ENCODE data around the gene UCK2. TPM values are rescaled to one million over a fixed set of nuclear protein-coding genes. Genes with fewer than 3 reads are reported as not detected.

UCK2 gene
- total and polyA plus RNA-seq, 9 of the 15 experiments (the other 6 are each of a cell fraction or from before 2014, with no cell fraction given) = 71.6 to 145 (median 95.8) TPM

DNA sequence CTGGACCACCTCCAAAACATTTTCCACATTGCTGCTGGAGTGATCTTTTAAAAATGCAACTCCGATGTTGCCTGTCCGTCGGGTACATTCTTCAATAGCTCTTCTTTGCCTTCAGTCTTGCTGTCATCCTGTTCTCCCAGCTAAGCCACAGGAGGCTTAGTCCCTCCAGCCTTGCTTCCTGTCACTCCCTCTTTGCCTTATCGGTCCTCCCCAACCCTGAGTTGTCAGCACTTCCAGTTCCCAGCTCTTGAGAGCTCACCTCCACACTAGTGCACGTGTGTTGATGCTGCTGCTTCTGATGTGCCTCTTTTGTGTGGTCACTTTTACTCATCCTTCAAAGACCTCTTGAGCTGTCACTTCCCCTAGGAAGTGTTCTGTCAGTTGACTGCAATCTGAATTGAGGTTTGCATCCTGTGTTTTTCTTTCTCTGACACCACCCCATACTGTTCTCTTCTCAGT lies 15.3 kb downstream of the UCK2 start (continued):
- TF ChIP-seq ZFP91 (CRISPR knock-in tag; IDR thresholded peaks at IDR 0.05) (no peak), ETV1 (tag; conservative IDR thresholded peaks at IDR 0.05; ENCODE audit: low read depth) (peak; percentile 78), SMAD4 (CRISPR knock-in tag; conservative IDR thresholded peaks at IDR 0.05) (peak; percentile 62), ZNF253 (CRISPR knock-in tag; conservative IDR thresholded peaks at IDR 0.05) (no peak), ZSCAN32 (CRISPR knock-in tag; IDR thresholded peaks at IDR 0.05) (no peak), BHLHE40 (IDR thresholded peaks at IDR 0.05; ENCODE audit: low read length) (peak; percentile 98), NR2F6 (CRISPR knock-in tag; IDR thresholded peaks at IDR 0.05) (no peak), ZNF609 (CRISPR knock-in tag; IDR thresholded peaks at IDR 0.05; ENCODE audit: borderline replicate concordance) (no peak), OTX1 (CRISPR knock-in tag; IDR thresholded peaks at IDR 0.05) (no peak), ZNF655 (CRISPR knock-in tag; IDR thresholded peaks at IDR 0.05) (no peak), ZC3H11A (IDR thresholded peaks at IDR 0.05; ENCODE audit: low read depth, low read length) (no peak)
- TF ChIP-seq, protein P1, sequence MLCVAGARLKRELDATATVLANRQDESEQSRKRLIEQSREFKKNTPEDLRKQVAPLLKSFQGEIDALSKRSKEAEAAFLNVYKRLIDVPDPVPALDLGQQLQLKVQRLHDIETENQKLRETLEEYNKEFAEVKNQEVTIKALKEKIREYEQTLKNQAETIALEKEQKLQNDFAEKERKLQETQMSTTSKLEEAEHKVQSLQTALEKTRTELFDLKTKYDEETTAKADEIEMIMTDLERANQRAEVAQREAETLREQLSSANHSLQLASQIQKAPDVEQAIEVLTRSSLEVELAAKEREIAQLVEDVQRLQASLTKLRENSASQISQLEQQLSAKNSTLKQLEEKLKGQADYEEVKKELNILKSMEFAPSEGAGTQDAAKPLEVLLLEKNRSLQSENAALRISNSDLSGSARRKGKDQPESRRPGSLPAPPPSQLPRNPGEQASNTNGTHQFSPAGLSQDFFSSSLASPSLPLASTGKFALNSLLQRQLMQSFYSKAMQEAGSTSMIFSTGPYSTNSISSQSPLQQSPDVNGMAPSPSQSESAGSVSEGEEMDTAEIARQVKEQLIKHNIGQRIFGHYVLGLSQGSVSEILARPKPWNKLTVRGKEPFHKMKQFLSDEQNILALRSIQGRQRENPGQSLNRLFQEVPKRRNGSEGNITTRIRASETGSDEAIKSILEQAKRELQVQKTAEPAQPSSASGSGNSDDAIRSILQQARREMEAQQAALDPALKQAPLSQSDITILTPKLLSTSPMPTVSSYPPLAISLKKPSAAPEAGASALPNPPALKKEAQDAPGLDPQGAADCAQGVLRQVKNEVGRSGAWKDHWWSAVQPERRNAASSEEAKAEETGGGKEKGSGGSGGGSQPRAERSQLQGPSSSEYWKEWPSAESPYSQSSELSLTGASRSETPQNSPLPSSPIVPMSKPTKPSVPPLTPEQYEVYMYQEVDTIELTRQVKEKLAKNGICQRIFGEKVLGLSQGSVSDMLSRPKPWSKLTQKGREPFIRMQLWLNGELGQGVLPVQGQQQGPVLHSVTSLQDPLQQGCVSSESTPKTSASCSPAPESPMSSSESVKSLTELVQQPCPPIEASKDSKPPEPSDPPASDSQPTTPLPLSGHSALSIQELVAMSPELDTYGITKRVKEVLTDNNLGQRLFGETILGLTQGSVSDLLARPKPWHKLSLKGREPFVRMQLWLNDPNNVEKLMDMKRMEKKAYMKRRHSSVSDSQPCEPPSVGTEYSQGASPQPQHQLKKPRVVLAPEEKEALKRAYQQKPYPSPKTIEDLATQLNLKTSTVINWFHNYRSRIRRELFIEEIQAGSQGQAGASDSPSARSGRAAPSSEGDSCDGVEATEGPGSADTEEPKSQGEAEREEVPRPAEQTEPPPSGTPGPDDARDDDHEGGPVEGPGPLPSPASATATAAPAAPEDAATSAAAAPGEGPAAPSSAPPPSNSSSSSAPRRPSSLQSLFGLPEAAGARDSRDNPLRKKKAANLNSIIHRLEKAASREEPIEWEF (CRISPR knock-in tag; IDR thresholded peaks at IDR 0.05) = no peak
- TF ChIP-seq, protein P2, sequence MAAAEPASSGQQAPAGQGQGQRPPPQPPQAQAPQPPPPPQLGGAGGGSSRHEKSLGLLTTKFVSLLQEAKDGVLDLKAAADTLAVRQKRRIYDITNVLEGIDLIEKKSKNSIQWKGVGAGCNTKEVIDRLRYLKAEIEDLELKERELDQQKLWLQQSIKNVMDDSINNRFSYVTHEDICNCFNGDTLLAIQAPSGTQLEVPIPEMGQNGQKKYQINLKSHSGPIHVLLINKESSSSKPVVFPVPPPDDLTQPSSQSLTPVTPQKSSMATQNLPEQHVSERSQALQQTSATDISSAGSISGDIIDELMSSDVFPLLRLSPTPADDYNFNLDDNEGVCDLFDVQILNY (CRISPR knock-in tag; IDR thresholded peaks at IDR 0.05) = no peak

Data from K562 (cell line).